Measurements from ENCODE around the gene SLC1A3. TPM values are rescaled to one million over a fixed set of nuclear protein-coding genes. Genes with fewer than 3 reads are reported as not detected.
A peak's percentile ranks its signal among the peaks of the same experiment; 100 is the strongest.

The SLC1A3 gene
- total RNA-seq, 1 experiment from 2014 or later = 18.6 TPM

GRCh38 chr5:36624277-36624676, 17.9 kb downstream of the SLC1A3 start:
- TF ChIP-seq, protein P1, sequence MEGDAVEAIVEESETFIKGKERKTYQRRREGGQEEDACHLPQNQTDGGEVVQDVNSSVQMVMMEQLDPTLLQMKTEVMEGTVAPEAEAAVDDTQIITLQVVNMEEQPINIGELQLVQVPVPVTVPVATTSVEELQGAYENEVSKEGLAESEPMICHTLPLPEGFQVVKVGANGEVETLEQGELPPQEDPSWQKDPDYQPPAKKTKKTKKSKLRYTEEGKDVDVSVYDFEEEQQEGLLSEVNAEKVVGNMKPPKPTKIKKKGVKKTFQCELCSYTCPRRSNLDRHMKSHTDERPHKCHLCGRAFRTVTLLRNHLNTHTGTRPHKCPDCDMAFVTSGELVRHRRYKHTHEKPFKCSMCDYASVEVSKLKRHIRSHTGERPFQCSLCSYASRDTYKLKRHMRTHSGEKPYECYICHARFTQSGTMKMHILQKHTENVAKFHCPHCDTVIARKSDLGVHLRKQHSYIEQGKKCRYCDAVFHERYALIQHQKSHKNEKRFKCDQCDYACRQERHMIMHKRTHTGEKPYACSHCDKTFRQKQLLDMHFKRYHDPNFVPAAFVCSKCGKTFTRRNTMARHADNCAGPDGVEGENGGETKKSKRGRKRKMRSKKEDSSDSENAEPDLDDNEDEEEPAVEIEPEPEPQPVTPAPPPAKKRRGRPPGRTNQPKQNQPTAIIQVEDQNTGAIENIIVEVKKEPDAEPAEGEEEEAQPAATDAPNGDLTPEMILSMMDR (conservative IDR thresholded peaks at IDR 0.05) = no peak
- H3K79me2 ChIP-seq (ENCODE audit: insufficient read depth, low read length) = no peaks in the 10 kb centered on the region
- H2AK5ac ChIP-seq (ENCODE audit: insufficient read length, low read length) = no peak overlapping the region
- H3K23ac ChIP-seq (ENCODE audit: insufficient read length, low read depth, low read length) = no peak overlapping the region
- no peaks in the 10 kb centered on the region for H4K20me1 ChIP-seq (ENCODE audit: control insufficient read depth, insufficient read depth, insufficient read length)
- H3K27me3 ChIP-seq (ENCODE audit: insufficient read depth, low read length) = no peaks in the 10 kb centered on the region
- H2BK5ac ChIP-seq (ENCODE audit: insufficient read length, low read length) = no peak overlapping the region
- no peak overlapping the region for H4K91ac ChIP-seq (ENCODE audit: insufficient read length, low read depth, low read length)
- no CpG with 5 or more reads among the region's 8 CpGs for WGBS (ENCODE audit: extremely low coverage, insufficient read length, low lambda C conversion rate)
- no peak overlapping the region for H3K56ac ChIP-seq (ENCODE audit: insufficient read length, low read depth, low read length)
- H2AFZ ChIP-seq (ENCODE audit: low read length) = no peak overlapping the region
- Mint-ChIP-seq H3K4me3 (no peak overlapping the region), H3K4me1 (peaks cover 11 to 15% of the 10 kb centered on the region in 2 experiments), H3K9me3 (no peaks in the 10 kb centered on the region), H3K36me3 (ENCODE audit: insufficient read depth in 1 of 3, low read depth in 3 of 3) (peaks cover 0 to 9% (median 0%) of the 10 kb centered on the region in 3 experiments; a peak in 3 of 7 replicates), H3K27me3 (ENCODE audit: low read depth) (no peaks in the 10 kb centered on the region), H3K27ac (peak overlapping the region in 1 of 3 experiments; percentile 15; a peak in 2 of 7 replicates)
- H3K18ac ChIP-seq (ENCODE audit: insufficient read length, low read depth, low read length) = no peak overlapping the region
- H2BK120ac ChIP-seq (ENCODE audit: low read depth, low read length, poor library complexity, severe bottlenecking) = no peak overlapping the region
- no peak overlapping the region for H4K8ac ChIP-seq (replicated peaks; ENCODE audit: insufficient read length, low read depth, low read length)
- H3K79me1 ChIP-seq (ENCODE audit: insufficient read depth, low read depth, low read length, poor library complexity, severe bottlenecking) = no peaks in the 10 kb centered on the region
- H3K9ac ChIP-seq (ENCODE audit: extremely low read depth, insufficient read length, low read length) = no peak overlapping the region
- H3T11ph ChIP-seq (ENCODE audit: low read length) = no peak overlapping the region
- H2BK15ac ChIP-seq (ENCODE audit: low read depth, low read length) = no peak overlapping the region
- H3K4me2 ChIP-seq (ENCODE audit: insufficient read depth, insufficient read length, low read length) = no peak overlapping the region
- H2BK12ac ChIP-seq (ENCODE audit: insufficient read length, low read depth, low read length) = no peak overlapping the region
- H3K27ac ChIP-seq (ENCODE audit: insufficient read length, low read depth, low read length) = no peak overlapping the region
- no peaks in the 10 kb centered on the region for H3K9me3 ChIP-seq (ENCODE audit: control insufficient read depth, low read depth, low read length)
- H4K5ac ChIP-seq (ENCODE audit: insufficient read length, low read depth, low read length) = no peak overlapping the region
- DNase-seq = no peak
- no peak overlapping the region for H3K14ac ChIP-seq (ENCODE audit: insufficient read depth, low read length)
- H3K23me2 ChIP-seq (ENCODE audit: insufficient read length, low read depth, low read length, poor library complexity, severe bottlenecking) = no peaks in the 10 kb centered on the region
- H3K4me1 ChIP-seq (ENCODE audit: insufficient read depth, low read length) = peaks cover 5% of the 10 kb centered on the region; the same call in 1 of the 2 replicates
- no peak overlapping the region for H2BK20ac ChIP-seq (ENCODE audit: low read depth, low read length, poor library complexity, severe bottlenecking)
- H3K4ac ChIP-seq (ENCODE audit: low read depth, low read length) = no peak overlapping the region

Measured in H9 (cell line).